DMS53 treated with DMSO at 0.1 percent for 48 hours (cell line): Measurements from ENCODE around the gene PRR16.
"Not testable (repeated sequence)": the region's sequence is repeated elsewhere in the genome, so short reads cannot be mapped to it uniquely, and the experiment has no call there.

Experiments
- DNase-seq: peaks from one replicate; lab custom pipeline; 2025; ENCODE audit not compliant: unreplicated experiment; lab: John Stamatoyannopoulos, UW

PRR16 gene

DNA sequence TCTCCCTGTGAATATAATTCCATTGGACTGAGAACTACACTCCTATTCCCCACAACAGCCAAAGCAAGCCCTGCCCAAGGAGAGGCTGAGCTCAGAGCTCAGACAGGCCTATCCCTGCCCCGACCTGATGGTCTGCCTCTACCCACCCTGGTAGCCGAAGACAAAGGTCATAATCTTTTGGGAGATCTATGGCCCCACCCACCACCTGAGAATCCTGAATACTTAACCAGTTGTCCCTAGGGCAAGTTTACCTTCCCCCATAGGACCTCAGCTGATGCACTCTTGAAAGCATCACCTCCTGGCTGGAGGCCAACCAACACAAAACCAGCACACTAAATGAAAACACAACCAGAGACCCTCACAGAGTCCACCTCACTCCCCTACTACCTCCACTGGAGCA, 167.5 kb downstream of the PRR16 start:
- DNase-seq, result no peak

DNA sequence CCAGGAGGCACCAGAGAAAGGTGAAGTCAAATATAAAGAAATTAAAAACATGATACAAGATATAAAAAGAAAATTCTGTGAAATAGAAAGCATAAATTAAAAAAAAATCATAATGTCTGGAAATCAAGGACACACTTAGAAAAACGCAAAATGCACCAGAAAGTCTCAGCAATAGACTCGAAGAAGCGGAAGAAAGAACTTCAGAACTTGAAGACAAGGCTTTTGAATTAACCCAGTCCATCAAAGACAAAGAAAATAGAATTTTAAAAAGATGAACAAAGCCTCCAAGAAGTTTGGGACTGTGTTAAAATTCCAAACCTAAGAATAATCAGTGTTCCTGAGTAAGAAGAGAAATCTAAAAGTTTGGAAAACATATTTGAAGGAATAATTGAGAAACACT, 168.3 kb downstream of the PRR16 start:
- DNase-seq, result no peak

DNA sequence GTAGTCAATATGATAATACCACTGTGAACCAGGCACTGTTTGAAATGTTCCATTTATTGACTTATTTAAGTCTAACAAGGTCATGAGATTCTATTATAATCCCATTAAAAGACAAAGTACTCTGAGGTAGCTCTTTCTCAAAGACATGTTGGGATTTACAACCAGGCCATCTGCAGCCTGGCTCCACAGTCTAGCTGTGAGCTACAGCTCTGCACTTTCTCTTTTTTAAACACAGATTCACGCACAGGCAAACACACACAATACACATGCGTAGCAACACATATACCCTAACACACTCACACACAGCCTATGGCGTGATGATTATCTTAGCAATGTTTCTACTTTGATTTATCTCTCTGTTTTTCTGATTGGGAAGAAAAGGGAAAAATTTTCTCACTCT, 174.3 kb downstream of the PRR16 start:
- DNase-seq, result no peak

DNA sequence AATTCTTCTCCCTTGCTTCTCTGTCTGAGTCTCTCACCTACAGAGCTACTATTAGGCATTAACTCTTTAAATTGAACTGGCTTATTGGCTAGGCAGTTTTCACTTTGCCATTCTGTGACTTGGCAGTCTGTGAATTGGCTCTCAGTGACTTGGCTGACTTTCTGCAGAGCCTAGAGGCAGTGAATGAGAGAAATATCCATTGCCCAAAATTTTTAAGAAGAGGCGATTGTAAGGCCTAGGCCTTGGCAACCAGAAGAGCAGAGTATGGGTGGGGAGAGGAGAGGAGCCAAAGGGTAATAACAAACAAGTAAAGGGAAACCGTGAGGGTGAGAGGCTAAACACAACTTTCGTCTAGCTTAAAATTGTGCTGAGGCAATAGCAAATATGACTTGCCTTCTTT, 176.7 kb downstream of the PRR16 start:
- DNase-seq, result no peak

DNA sequence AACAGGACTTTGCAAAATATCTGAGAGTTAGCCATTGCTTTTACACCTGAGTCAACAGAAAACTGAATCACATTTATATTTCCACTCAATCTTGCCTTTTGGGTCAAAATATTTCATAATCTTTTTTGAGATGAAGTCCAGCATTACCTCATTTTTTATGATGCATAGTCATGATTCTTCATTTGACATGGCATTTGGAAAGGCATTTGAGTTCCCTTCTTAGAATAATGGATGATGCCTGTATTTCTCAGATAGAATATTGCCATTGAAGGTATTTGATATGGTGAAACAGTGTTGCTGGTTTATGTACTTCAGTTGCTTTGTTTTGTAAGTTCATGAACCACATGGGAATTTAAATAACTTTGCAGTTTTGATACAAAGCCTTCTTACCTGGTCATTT, 180.4 kb downstream of the PRR16 start:
- no peak for DNase-seq

DNA sequence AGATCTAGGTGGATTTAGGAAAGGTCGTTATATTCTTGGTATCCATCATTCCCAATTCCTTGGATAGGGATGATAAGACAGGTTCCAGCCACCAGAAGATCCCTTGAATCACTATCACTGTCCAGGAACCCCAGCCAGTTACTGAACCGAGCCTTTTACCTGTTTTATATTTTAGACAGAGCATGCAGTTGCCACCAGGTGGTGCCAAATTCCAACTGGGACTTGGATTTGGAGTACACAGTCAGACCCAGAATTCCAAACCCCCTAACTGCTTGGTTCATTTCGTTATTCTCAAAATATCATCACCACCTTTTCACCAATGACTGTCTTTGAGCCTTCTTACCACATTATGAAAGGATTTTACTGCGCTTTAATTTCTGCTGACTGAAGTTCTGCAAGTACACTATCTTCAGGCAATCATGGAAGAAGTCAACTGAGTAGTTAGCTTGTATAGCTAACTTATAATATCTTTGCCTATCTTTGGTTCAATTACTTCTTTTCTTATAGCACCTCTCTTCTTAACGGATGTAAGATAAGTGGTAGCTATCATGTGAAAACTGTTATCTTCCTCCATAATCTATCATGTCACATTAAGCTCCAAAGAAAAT, 191.8 kb downstream of the PRR16 start:
- DNase-seq, result peak; percentile 62

DNA sequence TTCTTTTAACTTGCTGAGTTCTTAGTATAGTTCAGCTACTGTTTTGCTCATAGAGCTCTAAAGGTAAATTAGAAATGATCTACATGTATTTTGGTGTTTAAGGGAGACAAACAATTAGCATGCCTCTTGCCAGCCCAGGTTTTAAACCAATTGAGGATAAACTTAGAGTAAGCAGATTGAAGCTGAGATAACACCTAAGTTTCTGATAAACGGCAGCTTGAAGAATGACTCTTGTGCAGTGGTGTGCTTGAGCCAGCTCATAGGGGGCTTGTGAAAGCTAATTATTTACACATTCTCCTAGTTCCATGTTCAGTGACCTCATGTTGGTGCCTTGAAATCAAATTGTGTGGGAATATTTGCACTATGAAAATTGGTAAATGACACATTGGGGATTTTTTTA, 193.0 kb downstream of the PRR16 start:
- no peak for DNase-seq

DNA sequence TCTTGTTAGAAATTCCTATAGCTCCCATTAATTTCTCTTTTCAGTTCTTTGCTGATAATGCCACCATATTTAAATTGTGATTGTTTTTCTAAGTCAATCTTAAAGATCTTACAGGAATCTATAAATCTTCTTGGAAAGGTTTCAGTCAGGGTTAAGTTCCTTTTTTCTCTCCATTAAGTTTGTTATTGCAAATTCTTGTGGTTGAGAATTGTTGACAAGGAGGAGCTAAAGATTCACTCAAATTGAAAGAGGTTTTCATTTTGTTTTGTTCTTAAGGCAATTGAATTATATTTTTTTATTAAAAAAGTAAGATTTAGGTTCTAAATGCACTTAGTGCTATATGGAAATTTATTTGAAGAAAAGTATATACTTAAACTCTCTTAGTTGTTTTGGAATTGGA, 213.4 kb downstream of the PRR16 start:
- no peak for DNase-seq

DNA sequence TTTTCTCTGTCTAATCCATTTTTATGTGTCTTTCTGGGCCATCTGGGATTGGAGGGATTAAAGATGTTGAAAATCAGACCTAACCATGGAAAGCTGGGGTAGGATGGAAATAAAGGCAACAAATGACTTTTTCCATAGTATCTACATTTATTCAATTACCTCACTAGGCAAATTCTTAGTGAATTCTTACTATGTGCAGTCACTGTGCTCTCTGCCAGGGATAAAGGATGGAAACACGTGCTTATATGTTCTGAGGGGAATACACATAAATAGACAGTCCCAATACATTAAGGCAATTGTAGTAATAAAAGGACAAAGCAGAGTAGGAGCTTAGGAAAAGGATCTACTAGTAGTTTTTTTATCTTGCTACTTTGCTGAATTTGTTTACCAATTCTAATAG, 214.2 kb downstream of the PRR16 start:
- no peak for DNase-seq

DNA sequence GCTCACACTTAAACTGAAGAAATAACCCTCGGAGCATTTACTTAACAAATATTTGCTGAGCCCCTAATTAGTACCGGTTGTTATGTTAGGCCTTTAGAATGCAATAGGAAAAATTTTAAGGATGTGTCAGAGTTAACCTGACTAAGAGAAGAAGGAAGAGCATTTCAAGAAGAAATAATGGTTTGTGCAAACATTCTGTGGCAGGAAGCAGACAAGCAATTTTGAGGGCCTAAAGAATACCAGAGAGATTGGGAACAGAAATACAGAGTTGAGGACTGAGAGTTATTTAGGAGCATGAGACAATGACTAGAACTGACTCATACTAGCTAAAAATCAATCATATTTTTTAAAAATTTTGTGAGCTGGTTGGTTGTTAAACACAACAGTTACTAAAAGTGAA, 218.8 kb downstream of the PRR16 start:
- DNase-seq, result no peak

DNA sequence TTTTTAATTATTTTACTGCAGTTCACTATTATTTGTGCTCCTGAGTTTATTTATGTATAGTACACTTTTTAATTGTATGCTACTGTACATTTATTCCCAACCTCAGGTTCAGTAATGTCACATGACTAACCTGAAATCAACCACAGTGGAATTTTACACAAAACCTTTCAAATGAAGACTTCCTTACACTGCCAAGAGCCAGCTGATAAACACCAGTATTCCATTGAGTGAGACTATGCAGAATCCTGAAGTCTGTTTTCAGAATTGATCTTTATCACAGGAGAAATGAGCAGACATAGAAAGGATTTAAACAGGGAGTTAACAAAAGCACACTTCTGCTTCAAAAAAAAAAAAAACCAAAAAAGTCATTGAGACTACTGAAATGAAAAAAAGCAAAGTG, 219.5 kb downstream of the PRR16 start:
- DNase-seq, result no peak

DNA sequence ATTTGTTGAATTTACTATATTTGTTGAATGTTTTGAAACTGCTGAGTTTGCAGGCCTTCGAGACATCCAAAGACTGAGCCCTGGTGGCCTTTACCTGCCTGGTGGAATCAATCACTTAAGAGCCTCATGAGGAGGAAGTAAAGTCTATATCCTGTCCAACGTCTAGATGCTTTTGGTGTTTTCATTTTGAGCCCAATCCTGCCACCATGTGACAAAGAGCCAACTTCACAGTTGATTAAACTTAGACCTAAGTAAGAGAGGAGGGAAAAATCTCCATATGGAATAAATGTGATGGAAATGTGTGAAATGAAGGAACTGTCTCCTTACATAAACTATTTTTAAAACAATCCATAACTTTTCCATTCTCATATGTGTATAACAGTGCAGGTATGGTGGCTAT, 220.1 kb downstream of the PRR16 start:
- peak; percentile 7 for DNase-seq

DNA sequence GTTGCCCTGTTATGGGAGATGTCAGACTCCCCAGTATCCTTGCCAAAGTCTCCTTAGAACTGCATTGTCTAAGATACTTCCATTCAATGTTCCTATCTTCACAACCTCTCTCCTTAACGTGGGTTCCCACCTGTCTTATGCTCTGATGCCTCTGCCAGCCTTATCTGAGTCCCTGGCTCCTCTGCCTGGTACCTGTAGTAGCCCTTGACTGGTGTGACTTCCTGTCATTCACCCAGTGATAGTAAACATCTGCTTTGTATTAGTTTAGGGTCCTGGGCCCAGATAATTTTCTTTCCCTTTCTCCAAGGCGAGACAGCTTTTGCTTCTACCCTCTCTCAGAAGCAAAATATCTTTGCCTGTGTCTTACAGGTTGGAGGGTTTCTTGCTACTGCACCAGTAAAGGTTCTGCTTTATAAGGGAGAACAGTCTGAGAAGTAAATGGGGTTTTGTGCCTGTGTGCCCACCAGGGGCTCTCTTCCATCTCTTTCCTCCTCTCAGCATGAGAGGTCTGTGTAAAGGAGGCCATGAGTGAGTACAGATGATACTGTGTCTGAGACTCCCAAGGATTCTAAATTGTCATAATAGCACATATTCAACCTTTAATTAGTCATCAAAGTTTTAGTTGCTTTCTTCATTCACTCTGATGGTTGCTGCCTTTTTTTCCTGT, 220.8 kb downstream of the PRR16 start:
- DNase-seq, result no peak

DNA sequence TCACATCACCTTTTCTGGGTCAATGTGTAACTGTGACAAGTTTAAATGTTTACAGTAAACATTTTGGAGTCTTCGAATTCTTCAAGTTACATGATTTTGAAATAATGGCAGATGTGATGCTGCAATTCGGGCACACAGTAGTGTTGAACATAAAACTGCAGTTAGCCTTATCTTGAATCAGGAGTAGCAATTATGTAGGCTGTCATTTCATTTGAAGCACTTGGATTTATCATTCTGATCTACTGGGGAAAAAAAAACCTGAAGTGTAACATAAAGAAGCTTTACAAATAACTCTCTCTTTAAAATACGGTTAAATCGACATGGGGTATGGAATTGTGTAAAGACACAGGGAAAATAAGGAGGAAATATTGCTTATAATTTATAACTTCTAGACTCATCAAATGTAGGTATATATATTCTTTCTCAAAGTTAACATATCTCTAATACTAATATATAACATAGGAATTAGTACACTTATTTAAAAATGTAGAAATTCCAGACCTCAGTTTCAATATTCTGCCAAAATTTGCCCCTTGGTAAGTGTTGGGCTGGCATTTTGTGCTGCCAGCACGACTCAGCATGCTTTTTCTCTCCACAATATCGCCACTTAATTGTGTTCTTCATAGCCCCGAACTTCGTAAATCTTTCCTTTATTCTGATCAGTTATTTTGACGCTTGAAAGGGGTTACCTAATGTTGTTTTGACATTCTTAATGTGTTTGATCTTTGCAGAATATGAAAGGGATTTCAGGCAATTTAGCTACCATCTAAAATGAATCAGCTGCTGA, 226.7 kb downstream of the PRR16 start:
- no peak for DNase-seq

DNA sequence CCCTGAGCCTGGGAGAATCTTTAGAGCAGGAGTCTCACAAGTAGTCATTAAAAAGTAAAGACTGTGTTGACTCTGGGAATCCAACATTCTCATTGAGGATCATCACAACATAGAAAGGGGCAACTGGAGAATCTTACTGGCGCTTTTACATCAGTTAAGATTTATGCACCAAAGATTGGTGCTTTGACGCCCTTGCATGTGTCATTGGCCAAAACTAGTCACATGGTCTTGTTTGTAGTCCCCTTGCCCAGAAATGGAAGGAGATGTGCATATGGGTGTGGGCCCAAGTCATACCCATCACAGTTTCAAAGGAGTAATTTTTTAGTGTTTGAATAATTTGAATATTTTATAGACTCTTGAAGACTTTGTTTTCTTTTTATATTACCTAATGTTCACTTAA, 228.2 kb downstream of the PRR16 start:
- no peak for DNase-seq

DNA sequence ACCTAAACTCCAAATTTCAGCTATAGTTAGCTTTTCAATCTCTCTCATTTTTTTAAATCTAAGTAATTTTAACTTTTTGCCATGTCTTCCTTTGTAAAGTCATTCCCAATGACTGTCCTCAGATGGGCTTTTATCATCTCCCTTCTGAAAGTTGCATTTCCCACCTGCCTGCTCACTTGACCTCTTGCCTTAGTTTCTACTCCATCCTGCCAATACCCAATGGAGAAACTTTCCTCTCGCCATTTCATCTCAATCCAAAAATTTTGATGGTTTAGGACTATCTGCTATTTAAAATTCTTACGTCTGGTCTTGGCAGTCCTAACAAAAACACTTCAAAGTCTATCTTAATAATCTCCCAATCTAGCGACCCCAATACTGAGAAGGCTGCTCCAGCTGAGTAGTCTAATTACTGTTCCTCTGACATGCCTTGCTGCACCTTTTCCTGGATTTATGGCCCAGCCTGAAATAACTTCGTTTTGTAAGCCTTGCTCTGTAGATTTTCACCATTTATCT, 231.3 kb downstream of the PRR16 start:
- no peak for DNase-seq

DNA sequence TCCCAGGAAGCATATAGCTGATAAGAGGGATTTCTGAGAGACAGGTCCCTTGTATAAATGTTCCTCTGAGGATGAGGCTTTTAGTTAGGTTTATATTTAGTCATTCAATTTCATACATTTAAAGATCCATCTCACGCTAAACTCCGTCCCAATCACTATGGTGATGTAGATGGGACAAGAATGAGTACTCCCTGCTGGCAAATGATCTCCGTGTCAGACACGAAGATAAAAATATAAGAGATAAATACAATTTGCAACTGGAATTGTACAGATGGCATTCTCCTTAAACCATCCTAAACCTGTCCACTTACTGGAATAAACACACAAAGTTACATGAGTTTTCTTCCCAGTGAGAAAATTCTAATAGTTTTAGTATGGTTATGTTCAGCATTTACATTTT, 233.0 kb downstream of the PRR16 start:
- no peak for DNase-seq

DNA sequence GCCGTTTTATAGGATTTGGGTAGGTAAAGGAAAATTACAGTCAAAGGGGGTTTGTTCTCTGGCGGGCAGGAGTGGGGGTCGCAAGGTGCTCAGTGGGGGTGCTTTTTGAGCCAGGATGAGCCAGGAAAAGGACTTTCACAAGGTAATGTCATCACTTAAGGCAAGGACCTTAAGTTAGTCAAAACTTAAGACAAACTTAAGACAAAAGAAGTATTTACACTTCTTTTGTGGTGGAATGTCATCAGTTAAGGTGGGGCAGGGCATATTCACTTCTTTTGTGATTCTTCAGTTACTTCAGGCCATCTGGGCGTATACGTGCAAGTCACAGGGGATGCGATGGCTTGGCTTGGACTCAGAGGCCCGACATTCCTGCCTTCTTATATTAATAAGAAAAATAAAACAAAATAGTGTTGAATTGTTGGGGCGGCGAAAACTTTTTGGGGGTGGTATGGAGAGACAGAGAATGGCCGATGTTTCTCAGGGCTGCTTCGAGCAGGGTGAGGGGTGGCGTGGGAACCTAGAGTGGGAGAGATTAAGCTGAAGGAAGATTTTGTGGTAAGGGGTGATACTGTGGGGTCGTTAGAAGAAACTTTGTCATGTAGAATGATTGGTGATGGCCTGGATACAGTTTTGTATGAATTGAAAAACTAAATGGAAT, 233.7 kb downstream of the PRR16 start:
- not testable (repeated sequence) for DNase-seq

DNA sequence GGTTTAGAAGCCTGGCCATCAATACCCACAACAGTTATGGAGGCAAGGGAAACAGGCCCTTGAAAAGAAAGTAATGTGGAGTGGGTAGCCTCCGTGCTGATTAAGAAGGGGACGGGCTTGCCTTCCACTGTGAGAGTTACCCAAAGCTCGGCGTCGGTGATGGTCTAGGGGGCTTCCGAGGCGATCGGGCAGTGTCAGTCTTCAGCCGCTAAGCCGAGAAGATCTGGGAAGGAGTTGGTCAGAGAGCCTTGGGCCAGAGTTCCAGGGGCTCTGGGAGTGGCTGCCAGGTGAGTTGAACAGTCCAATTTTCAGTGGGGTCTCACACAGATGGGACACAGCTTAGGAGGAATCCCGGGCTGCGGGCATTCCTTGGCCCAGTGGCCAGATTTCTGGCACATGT, 236.6 kb downstream of the PRR16 start:
- DNase-seq, result not testable (repeated sequence)

DNA sequence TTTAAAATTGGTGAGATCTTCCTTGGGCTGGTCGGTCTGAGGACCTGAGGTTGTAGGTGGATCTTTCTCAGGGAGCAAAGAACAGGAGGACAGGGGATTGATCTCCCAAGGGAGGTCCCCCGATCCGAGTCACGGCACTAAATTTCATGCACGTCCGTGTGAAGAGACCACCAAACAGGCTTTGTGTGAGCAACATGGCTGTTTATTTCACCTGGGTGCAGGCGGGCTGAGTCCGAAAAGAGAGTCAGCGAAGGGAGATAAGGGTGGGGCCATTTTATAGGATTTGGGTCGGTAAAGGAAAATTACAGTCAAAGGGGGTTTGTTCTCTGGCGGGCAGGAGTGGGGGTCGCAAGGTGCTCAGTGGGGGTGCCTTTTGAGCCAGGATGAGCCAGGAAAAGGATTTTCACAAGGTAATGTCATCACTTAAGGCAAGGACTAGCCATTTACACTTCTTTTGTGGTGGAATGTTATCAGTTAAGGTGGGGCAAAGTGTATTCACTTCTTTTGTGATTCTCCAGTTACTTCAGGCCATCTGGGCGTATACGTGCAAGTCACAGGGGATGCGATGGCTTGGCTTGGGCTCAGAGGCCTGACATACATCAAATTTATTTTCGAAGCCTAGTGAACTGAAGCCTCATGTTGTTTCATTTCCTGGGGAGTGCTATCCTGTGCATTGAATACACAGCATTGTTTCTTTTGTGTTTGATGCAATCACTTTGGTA, 238.9 kb downstream of the PRR16 start:
- not testable (repeated sequence) for DNase-seq
